Thyroid gland (tissue), 4 donors: ENCODE results near the gene ELL. TPM values are rescaled to one million over a fixed set of nuclear protein-coding genes. Genes with fewer than 3 reads are reported as not detected.

Source experiments
- DNase-seq, 2 donors: peaks; one replicate each; pipeline ENCODE4 v3.0.0-alpha.2; 2019
- H3K27ac ChIP-seq, 3 donors: fragments of 200-600 bp; sonication (generic); 1 replicate in 2 of 3; 2 replicates in 1 of 3; pipeline ENCODE4 v1.5.1; 2016 to 2019; ENCODE audit warnings: mild to moderate bottlenecking in 1 of 3, moderate library complexity in 1 of 3
- H3K27me3 ChIP-seq: fragments of 200-600 bp; sonication (generic); one replicate; pipeline ENCODE4 v1.5.1; 2019
- H3K36me3 ChIP-seq, 2 donors: fragments of 200-600 bp; sonication (generic); one replicate each; pipeline ENCODE4 v1.5.1; 2016 to 2019
- H3K4me1 ChIP-seq, 2 donors: fragments of 200-600 bp; sonication (generic); one replicate each; pipeline ENCODE4 v1.5.1; 2017 to 2019
- H3K4me3 ChIP-seq, 3 donors: fragments of 200-600 bp; sonication (generic); replicated peaks in 1 of 3; 1 replicate in 2 of 3; 2 replicates in 1 of 3; pipeline ENCODE4 v1.5.1; 2016; ENCODE audit warnings: mild to moderate bottlenecking in 1 of 3
- H3K9me3 ChIP-seq: fragments of 200-600 bp; sonication (generic); one replicate; pipeline ENCODE4 v1.5.1; 2017
- CTCF ChIP-seq, 6 experiments: fragments of 200-600 bp in 3 of 6; fragments of 450-650 bp in 3 of 6; sonication (generic) in 3 of 6; IDR thresholded peaks; one replicate each; pipeline ENCODE4 v1.5.1; 2016 to 2019; ENCODE audit warnings: antibody characterized with exemption in 6 of 6, mild to moderate bottlenecking in 2 of 6, inconsistent platforms in 1 of 6, moderate library complexity in 1 of 6
- POLR2A ChIP-seq, 2 donors: fragments of 450-650 bp; IDR thresholded peaks; one replicate each; pipeline ENCODE4 v1.6.1; 2017; ENCODE audit warnings: antibody characterized with exemption in 2 of 2, mild to moderate bottlenecking in 2 of 2, moderate library complexity in 1 of 2
- WGBS, 2 donors: methylation state at CpG; one replicate each; pipeline ENCODE4 v1.1.5; 2017; 5-methylcytosine and 5-hydroxymethylcytosine counted together
- intact Hi-C: fragments of 100-400 bp; cut with DNase I; formaldehyde crosslinking; loops from one replicate; pipeline ENCODE4 v1.15.1; 2023
- total RNA-seq, 4 donors: library from RNA; depleted of rRNA; stranded (reverse); fragments of >200 nt; gene quantifications; one replicate each; pipeline ENCODE4 v1.2.3, GENCODE V29; 2016

ELL gene
- total RNA-seq, 4 donors from 2014 or later: 10.8 to 31.0 (median 11.5) TPM

GRCh38 chr19:18429717-18430416 is 92.0 kb downstream of the ELL start:
- H3K9me3 ChIP-seq: no peaks in the 10 kb centered on the region
- H3K4me3 ChIP-seq: no peak overlapping the region
- TF ChIP-seq CTCF (IDR thresholded peaks at IDR 0.05): no peak
- TF ChIP-seq POLR2A (IDR thresholded peaks at IDR 0.05): no peak
- peak overlapping the region in 1 of 3 donors; percentile 32 for H3K27ac ChIP-seq
- peaks cover 16 to 41% of the 10 kb centered on the region in 2 donors for H3K4me1 ChIP-seq
- intact Hi-C loops: no loop called here
- 72 to 79% methylated on average over 5 to 7 of the region's 13 CpGs for WGBS, 2 donors
- DNase-seq: no peak
- H3K36me3 ChIP-seq: no peaks in the 10 kb centered on the region
- no peaks in the 10 kb centered on the region for H3K27me3 ChIP-seq

- intact Hi-C loops: no loop called here
- no peaks in the 10 kb centered on the region for H3K9me3 ChIP-seq
- WGBS, 2 donors: 0 to 19% methylated on average over 7 to 10 of the region's 77 CpGs
- no peaks in the 10 kb centered on the region for H3K27me3 ChIP-seq
- DNase-seq: peak; percentile 64 to 71
- H3K4me1 ChIP-seq: peaks cover 15 to 38% of the 10 kb centered on the region in 2 donors
- no peaks in the 10 kb centered on the region for H3K36me3 ChIP-seq
- peak overlapping the region; percentile 5 to 61 (median 32) for H3K27ac ChIP-seq
- peak overlapping the region in 1 of 3 donors; percentile 20 for H3K4me3 ChIP-seq
- TF ChIP-seq CTCF (IDR thresholded peaks at IDR 0.05) (no peak), POLR2A (IDR thresholded peaks at IDR 0.05) (no peak)
Measured at GRCh38 chr19:18428787-18429674, 92.8 kb downstream of the ELL start.

GRCh38 chr19:18428173-18428786 is 93.6 kb downstream of the ELL start:
- H3K4me1 ChIP-seq: peaks cover 13 to 41% of the 10 kb centered on the region in 2 donors
- H3K27me3 ChIP-seq: no peaks in the 10 kb centered on the region
- no peak overlapping the region for H3K27ac ChIP-seq
- WGBS, 2 donors: 74 to 92% methylated on average over 4 to 6 of the region's 17 CpGs
- intact Hi-C loops: no loop called here
- H3K4me3 ChIP-seq: no peak overlapping the region
- no peaks in the 10 kb centered on the region for H3K36me3 ChIP-seq
- no peak for DNase-seq
- TF ChIP-seq CTCF (IDR thresholded peaks at IDR 0.05): no peak
- no peaks in the 10 kb centered on the region for H3K9me3 ChIP-seq

- DNase-seq: no peak
- H3K27me3 ChIP-seq: no peaks in the 10 kb centered on the region
- 92 to 95% methylated on average over 3 to 12 of the region's 12 CpGs for WGBS, 2 donors
- no peaks in the 10 kb centered on the region for H3K36me3 ChIP-seq
- intact Hi-C loops: no loop called here
- H3K4me3 ChIP-seq: no peak overlapping the region
- no peak for TF ChIP-seq CTCF (IDR thresholded peaks at IDR 0.05)
- no peak for TF ChIP-seq POLR2A (IDR thresholded peaks at IDR 0.05)
- peaks cover 13 to 38% of the 10 kb centered on the region in 2 donors for H3K4me1 ChIP-seq
- no peaks in the 10 kb centered on the region for H3K9me3 ChIP-seq
- no peak overlapping the region for H3K27ac ChIP-seq
Measured at GRCh38 chr19:18427743-18428113, 94.1 kb downstream of the ELL start.
